Measurements from ENCODE around the gene LRRC17. TPM values are rescaled to one million over a fixed set of nuclear protein-coding genes. Genes with fewer than 3 reads are reported as not detected.
"Not testable (repeated sequence)": the region's sequence is repeated elsewhere in the genome, so short reads cannot be mapped to it uniquely, and the experiment has no call there.

The LRRC17 gene
- total RNA-seq, 3 donors from 2014 or later = 1.3 to 1.9 (median 1.3) TPM

- Histone ChIP-seq H3K36me3 (ENCODE audit: low read depth) (no peaks in the 10 kb centered on the region), H3K4me3 (no peak overlapping the region), H3K9me3 (no peaks in the 10 kb centered on the region), H3K4me1 (ENCODE audit: low read depth) (no peaks in the 10 kb centered on the region)
- ATAC-seq (no peak), DNase-seq (no peak)
- intact Hi-C loops (cut with DNase I, micrococcal nuclease) = no loop called here
- TF ChIP-seq, protein P1, sequence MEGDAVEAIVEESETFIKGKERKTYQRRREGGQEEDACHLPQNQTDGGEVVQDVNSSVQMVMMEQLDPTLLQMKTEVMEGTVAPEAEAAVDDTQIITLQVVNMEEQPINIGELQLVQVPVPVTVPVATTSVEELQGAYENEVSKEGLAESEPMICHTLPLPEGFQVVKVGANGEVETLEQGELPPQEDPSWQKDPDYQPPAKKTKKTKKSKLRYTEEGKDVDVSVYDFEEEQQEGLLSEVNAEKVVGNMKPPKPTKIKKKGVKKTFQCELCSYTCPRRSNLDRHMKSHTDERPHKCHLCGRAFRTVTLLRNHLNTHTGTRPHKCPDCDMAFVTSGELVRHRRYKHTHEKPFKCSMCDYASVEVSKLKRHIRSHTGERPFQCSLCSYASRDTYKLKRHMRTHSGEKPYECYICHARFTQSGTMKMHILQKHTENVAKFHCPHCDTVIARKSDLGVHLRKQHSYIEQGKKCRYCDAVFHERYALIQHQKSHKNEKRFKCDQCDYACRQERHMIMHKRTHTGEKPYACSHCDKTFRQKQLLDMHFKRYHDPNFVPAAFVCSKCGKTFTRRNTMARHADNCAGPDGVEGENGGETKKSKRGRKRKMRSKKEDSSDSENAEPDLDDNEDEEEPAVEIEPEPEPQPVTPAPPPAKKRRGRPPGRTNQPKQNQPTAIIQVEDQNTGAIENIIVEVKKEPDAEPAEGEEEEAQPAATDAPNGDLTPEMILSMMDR (IDR thresholded peaks at IDR 0.05) = no peak
Observed at GRCh38 chr7:102898532-102898859, 14.3 kb upstream of the LRRC17 start.

DNA sequence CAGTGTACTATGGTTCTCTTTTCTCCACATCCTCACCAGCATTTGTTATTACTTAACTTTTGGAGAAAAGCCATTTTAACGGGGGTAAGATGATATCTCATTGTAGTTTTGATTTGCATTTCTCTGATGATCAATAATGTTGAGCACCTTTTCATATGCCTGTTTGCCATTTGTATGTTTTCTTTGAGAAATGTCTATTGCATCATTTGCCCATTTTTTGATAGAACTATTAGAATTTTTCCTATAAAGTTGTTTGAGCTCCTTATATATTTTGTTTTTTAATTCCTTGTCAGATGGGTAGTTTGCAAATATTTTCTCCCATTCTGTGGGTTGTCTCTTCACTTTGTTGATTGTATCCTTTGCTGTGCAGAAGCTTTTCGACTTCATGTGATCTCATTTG lies 10.7 kb upstream of the LRRC17 start:
- intact Hi-C loops (cut with DNase I, micrococcal nuclease); H3K9me3 ChIP-seq; H3K4me3 ChIP-seq; H3K36me3 ChIP-seq (ENCODE audit: low read depth); DNase-seq; ATAC-seq; H3K4me1 ChIP-seq (ENCODE audit: low read depth): not testable (repeated sequence)

GRCh38 chr7:102903576-102903975 lies 9.2 kb upstream of the LRRC17 start:
- H3K4me1 ChIP-seq (ENCODE audit: low read depth); H3K36me3 ChIP-seq (ENCODE audit: low read depth); ATAC-seq; H3K4me3 ChIP-seq; DNase-seq; H3K9me3 ChIP-seq; intact Hi-C loops (cut with DNase I, micrococcal nuclease): not testable (repeated sequence)

DNA sequence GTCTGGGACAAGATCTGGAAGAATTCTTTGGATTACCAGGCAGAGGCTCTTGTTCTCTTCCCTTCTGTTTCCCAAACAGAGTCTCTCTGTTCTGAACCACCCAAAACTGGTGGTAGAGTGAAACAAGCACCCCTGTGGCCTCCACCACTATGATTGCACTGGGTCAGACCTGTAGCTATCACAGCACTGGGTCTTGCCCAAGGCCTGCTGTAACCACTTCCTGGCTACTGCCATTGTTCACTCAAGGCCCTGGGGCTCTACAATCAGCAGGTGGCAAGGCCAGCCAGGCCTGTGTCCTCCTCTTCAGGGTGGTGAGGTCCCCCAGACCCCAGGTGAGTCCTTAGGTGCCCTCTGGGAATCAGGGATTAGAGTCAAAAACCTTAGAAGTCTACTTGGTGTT lies 4.1 kb upstream of the LRRC17 start:
- Histone ChIP-seq H3K9me3 (no peaks in the 10 kb centered on the region), H3K4me3 (no peak overlapping the region), H3K4me1 (ENCODE audit: low read depth) (no peaks in the 10 kb centered on the region), H3K36me3 (ENCODE audit: low read depth) (no peaks in the 10 kb centered on the region)
- TF ChIP-seq, protein P1 (IDR thresholded peaks at IDR 0.05) = no peak
- no peak for ATAC-seq
- DNase-seq = no peak
- intact Hi-C loops (cut with DNase I, micrococcal nuclease) = no loop called here

GRCh38 chr7:102913826-102914225 lies 1.0 kb downstream of the LRRC17 start:
- Histone ChIP-seq H3K9me3 (no peaks in the 10 kb centered on the region), H3K4me3 (no peak overlapping the region), H3K4me1 (ENCODE audit: low read depth) (no peaks in the 10 kb centered on the region), H3K36me3 (ENCODE audit: low read depth) (no peaks in the 10 kb centered on the region)
- intact Hi-C loops (cut with DNase I, micrococcal nuclease) = no loop called here
- no peak for DNase-seq
- TF ChIP-seq, protein P1 (IDR thresholded peaks at IDR 0.05) = no peak
- ATAC-seq = no peak

DNA sequence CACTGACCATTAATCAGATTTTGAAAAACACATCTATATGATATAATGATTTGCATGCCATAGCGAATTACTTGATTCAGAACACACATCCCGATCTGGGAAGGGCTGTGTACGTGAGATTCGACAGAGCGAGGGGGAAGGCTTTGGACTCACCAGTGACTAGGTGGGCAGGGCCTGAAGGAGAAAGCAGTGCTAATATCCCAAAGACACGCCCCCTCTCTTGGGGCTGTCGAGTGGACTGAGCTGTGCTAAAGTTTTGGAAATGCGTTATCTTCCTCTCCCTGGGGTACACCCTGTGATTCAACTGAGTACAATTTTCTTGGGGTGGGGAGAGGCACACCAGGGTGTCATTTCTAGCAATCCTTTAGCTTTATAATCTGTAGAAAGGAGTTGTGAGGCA lies 1.8 kb downstream of the LRRC17 start:
- DNase-seq (peak in 1 of 3 donors; percentile 27), ATAC-seq (peak; percentile 24)
- Histone ChIP-seq H3K9me3 (no peaks in the 10 kb centered on the region), H3K4me3 (no peak overlapping the region), H3K36me3 (ENCODE audit: low read depth) (no peaks in the 10 kb centered on the region), H3K4me1 (ENCODE audit: low read depth) (no peaks in the 10 kb centered on the region)
- intact Hi-C loops (cut with DNase I, micrococcal nuclease) = no loop called here
- TF ChIP-seq, protein P1 (IDR thresholded peaks at IDR 0.05) = no peak

- intact Hi-C loops (cut with DNase I, micrococcal nuclease) = no loop called here
- no peak for DNase-seq
- TF ChIP-seq, protein P1 (IDR thresholded peaks at IDR 0.05) = no peak
- no peaks in the 10 kb centered on the region for H3K9me3 ChIP-seq
- no peak overlapping the region for H3K4me3 ChIP-seq
- H3K36me3 ChIP-seq (ENCODE audit: low read depth) = no peaks in the 10 kb centered on the region
- no peak for ATAC-seq
- H3K4me1 ChIP-seq (ENCODE audit: low read depth) = no peaks in the 10 kb centered on the region
Observed at GRCh38 chr7:102916426-102916825, 3.6 kb downstream of the LRRC17 start.

Measured in mucosa of descending colon (tissue), 3 donors.